ENCODE measurements around the gene WDR64. TPM values are rescaled to one million over a fixed set of nuclear protein-coding genes. Genes with fewer than 3 reads are reported as not detected.
A peak's percentile ranks its signal among the peaks of the same experiment; 100 is the strongest.

Gene WDR64
- total and polyA plus RNA-seq, 2 experiments from 2014 or later, result not detected

- TF ChIP-seq ETS1 (IDR thresholded peaks at IDR 0.05) (no peak), POLR2AphosphoS5 (IDR thresholded peaks at IDR 0.05; ENCODE audit: low read depth) (no peak), JUNB (IDR thresholded peaks at IDR 0.05; ENCODE audit: unreplicated experiment) (no peak)
Measured at GRCh38 chr1:241624935-241625334, 27.1 kb upstream of the WDR64 start (continued).

- no peak for TF ChIP-seq CREB1 (CRISPR knock-in tag; IDR thresholded peaks at IDR 0.05; ENCODE audit: low read depth)
- TF ChIP-seq CTCF (conservative IDR thresholded peaks at IDR 0.05; ENCODE audit: low read depth in 2 of 2), result peak; percentile 53 to 63
- TF ChIP-seq ETS1 (IDR thresholded peaks at IDR 0.05), result no peak
- TF ChIP-seq POLR2AphosphoS5 (IDR thresholded peaks at IDR 0.05; ENCODE audit: low read depth), result no peak
- TF ChIP-seq JUNB (IDR thresholded peaks at IDR 0.05; ENCODE audit: unreplicated experiment), result no peak
- TF ChIP-seq REST (IDR thresholded peaks at IDR 0.05; ENCODE audit: unreplicated experiment), result no peak
- H2AFZ ChIP-seq, result no peak overlapping the region
- peaks cover 32% of the 10 kb centered on the region for H3K79me2 ChIP-seq (replicated peaks; ENCODE audit: insufficient read depth)
- H3F3A ChIP-seq (replicated peaks; ENCODE audit: low read depth), result no peaks in the 10 kb centered on the region
- no peaks in the 10 kb centered on the region for H3K9me2 ChIP-seq (ENCODE audit: insufficient read depth)
- no peak overlapping the region for H3K4me3 ChIP-seq
- ATAC-seq (peak; percentile 76), DNase-seq (ENCODE audit: low spot score) (peak; percentile 79)
- H3K36me3 ChIP-seq (ENCODE audit: insufficient read depth), result no peaks in the 10 kb centered on the region; the same call in 1 of the 2 replicates
- H3K4me3 Mint-ChIP-seq, result no peak overlapping the region
- no peaks in the 10 kb centered on the region for H3K27me3 ChIP-seq (ENCODE audit: insufficient read depth)
- peaks cover 23% of the 10 kb centered on the region for H3K4me1 ChIP-seq (ENCODE audit: insufficient read depth)
- H3K9me3 Mint-ChIP-seq, result no peaks in the 10 kb centered on the region
- no peak overlapping the region for H3K4me2 ChIP-seq
- H3K4me1 Mint-ChIP-seq, result peaks cover 35% of the 10 kb centered on the region
- peak overlapping the region; percentile 18 for H3K27ac ChIP-seq (ENCODE audit: low read depth)
- H3K27ac Mint-ChIP-seq, result peak overlapping the region; percentile 81
- H4K20me1 ChIP-seq (replicated peaks; ENCODE audit: insufficient read depth), result peaks cover 9% of the 10 kb centered on the region; the same call in 1 of the 2 replicates
- peaks cover 2% of the 10 kb centered on the region for H3K27me3 Mint-ChIP-seq (ENCODE audit: insufficient read depth, low read depth, poor library complexity)
- H3K36me3 Mint-ChIP-seq (ENCODE audit: low read depth), result peaks cover 8% of the 10 kb centered on the region; the same call in 2 of the 3 replicates
Measured at GRCh38 chr1:241627453-241628259, 24.4 kb upstream of the WDR64 start.
